ENCODE measurements around the gene ANKRD60. TPM values are rescaled to one million over a fixed set of nuclear protein-coding genes. Genes with fewer than 3 reads are reported as not detected.

The ANKRD60 gene
- total and polyA plus RNA-seq, 2 experiments from 2014 or later: not detected

- WGBS (ENCODE audit: low lambda C conversion rate, missing lambda C conversion rate): 44% methylated on average over 10 of the region's 10 CpGs
- peak overlapping the region; percentile 6 for H3K4me2 ChIP-seq
- peak overlapping the region; percentile 52 for H2AFZ ChIP-seq
- H3K36me3 ChIP-seq (replicated peaks; ENCODE audit: insufficient read depth, low read depth): no peaks in the 10 kb centered on the region
- H3K27me3 ChIP-seq: peaks cover 1% of the 10 kb centered on the region
- H4K20me1 ChIP-seq (ENCODE audit: insufficient read depth, poor library complexity, severe bottlenecking): no peaks in the 10 kb centered on the region
- no peaks in the 10 kb centered on the region for H3K79me2 ChIP-seq
- H3K9me3 ChIP-seq (ENCODE audit: low read depth): no peaks in the 10 kb centered on the region
- no peak for TF ChIP-seq EZH2 (IDR thresholded peaks at IDR 0.05; ENCODE audit: borderline replicate concordance)
- no peak for TF ChIP-seq CTCF (IDR thresholded peaks at IDR 0.05; ENCODE audit: poor library complexity)
- TF ChIP-seq EZH2phosphoT487 (IDR thresholded peaks at IDR 0.05; ENCODE audit: low read depth, severe bottlenecking, unreplicated experiment): no peak
- no peaks in the 10 kb centered on the region for H3K9me2 ChIP-seq (replicated peaks; ENCODE audit: insufficient read depth)
- no peak overlapping the region for H3K4me3 ChIP-seq
- DNase-seq (ENCODE audit: low spot score): no peak
- H3K27ac ChIP-seq: peak overlapping the region; percentile 79
- peaks cover 16% of the 10 kb centered on the region for H3K4me1 ChIP-seq (ENCODE audit: insufficient read depth)
Observed at GRCh38 chr20:58174708-58175280, 53.7 kb downstream of the ANKRD60 start.

- Histone ChIP-seq H3K79me2 (no peaks in the 10 kb centered on the region), H3K4me1 (ENCODE audit: insufficient read depth) (peaks cover 14% of the 10 kb centered on the region), H3K4me3 (no peak overlapping the region), H3K4me2 (peak overlapping the region; percentile 6), H4K20me1 (ENCODE audit: insufficient read depth, poor library complexity, severe bottlenecking) (no peaks in the 10 kb centered on the region), H3K27me3 (no peaks in the 10 kb centered on the region), H3K36me3 (replicated peaks; ENCODE audit: insufficient read depth, low read depth) (no peaks in the 10 kb centered on the region), H3K27ac (peak overlapping the region; percentile 79), H2AFZ (peak overlapping the region; percentile 52), H3K9me3 (ENCODE audit: low read depth) (no peaks in the 10 kb centered on the region), H3K9me2 (replicated peaks; ENCODE audit: insufficient read depth) (no peaks in the 10 kb centered on the region)
- 64% methylated on average over 26 of the region's 26 CpGs for whole genome bisulfite sequencing (ENCODE audit: low lambda C conversion rate, missing lambda C conversion rate)
- peak; percentile 19 for DNase-seq (ENCODE audit: low spot score)
- TF ChIP-seq EZH2 (IDR thresholded peaks at IDR 0.05; ENCODE audit: borderline replicate concordance) (no peak), CTCF (IDR thresholded peaks at IDR 0.05; ENCODE audit: poor library complexity) (no peak), EZH2phosphoT487 (IDR thresholded peaks at IDR 0.05; ENCODE audit: low read depth, severe bottlenecking, unreplicated experiment) (no peak)
Observed at GRCh38 chr20:58173930-58174707, 54.3 kb downstream of the ANKRD60 start.

- DNase-seq (ENCODE audit: low spot score): no peak
- no peaks in the 10 kb centered on the region for H4K20me1 ChIP-seq (ENCODE audit: insufficient read depth, poor library complexity, severe bottlenecking)
- H3K27me3 ChIP-seq: no peaks in the 10 kb centered on the region
- H3K4me2 ChIP-seq: no peak overlapping the region
- H3K79me2 ChIP-seq: no peaks in the 10 kb centered on the region
- TF ChIP-seq EZH2 (IDR thresholded peaks at IDR 0.05; ENCODE audit: borderline replicate concordance) (no peak), CTCF (IDR thresholded peaks at IDR 0.05; ENCODE audit: poor library complexity) (no peak), EZH2phosphoT487 (IDR thresholded peaks at IDR 0.05; ENCODE audit: low read depth, severe bottlenecking, unreplicated experiment) (no peak)
- no peaks in the 10 kb centered on the region for H3K9me2 ChIP-seq (replicated peaks; ENCODE audit: insufficient read depth)
- H3K4me3 ChIP-seq: no peak overlapping the region
- no peaks in the 10 kb centered on the region for H3K9me3 ChIP-seq (ENCODE audit: low read depth)
- peaks cover 14% of the 10 kb centered on the region for H3K4me1 ChIP-seq (ENCODE audit: insufficient read depth)
- no peaks in the 10 kb centered on the region for H3K36me3 ChIP-seq (replicated peaks; ENCODE audit: insufficient read depth, low read depth)
- WGBS (ENCODE audit: low lambda C conversion rate, missing lambda C conversion rate): 93% methylated on average over 5 of the region's 9 CpGs
- H3K27ac ChIP-seq: no peak overlapping the region
- no peak overlapping the region for H2AFZ ChIP-seq
Observed at GRCh38 chr20:58173091-58173490, 55.4 kb downstream of the ANKRD60 start.
